CD4-positive, alpha-beta T cell treated with Interleukin-6 for 4 hours (primary cell): ENCODE results near the gene ALG8.
A peak's percentile ranks its signal among the peaks of the same experiment; 100 is the strongest.
"Not testable (repeated sequence)": the region's sequence is repeated elsewhere in the genome, so short reads cannot be mapped to it uniquely, and the experiment has no call there.

Source experiments
- DNase-seq: peaks from one replicate; pipeline ENCODE4 v3.0.0-alpha.2; 2020; ENCODE audit warnings: mixed read lengths

Gene ALG8

GRCh38 chr11:78139422-78140391 is at the start of gene ALG8:
Gene ALG8, minus strand, starts transcription at chr11:78139626. Its CDS starts 38 bp downstream, at chr11:78139588.
- peak; percentile 97 for DNase-seq

GRCh38 chr11:78188286-78189173 is 49.1 kb upstream of the ALG8 start, which contains the start of the genes KCTD21 and USP35:
Gene KCTD21, minus strand, starts transcription at chr11:78188626. Its CDS starts 14,072 bp downstream, at chr11:78174554.
Gene USP35, plus strand, starts transcription at chr11:78188919. Its CDS starts 7,327 bp downstream, at chr11:78196246.
- peak; percentile 95 for DNase-seq

- DNase-seq = no peak
Measured at GRCh38 chr11:78187366-78188285, 48.2 kb upstream of the ALG8 start.

- DNase-seq = no peak
Measured at GRCh38 chr11:78181185-78181584, 41.8 kb upstream of the ALG8 start.

GRCh38 chr11:78180751-78181150 is 41.3 kb upstream of the ALG8 start:
- DNase-seq = no peak

GRCh38 chr11:78179459-78180071 is 40.1 kb upstream of the ALG8 start:
- no peak for DNase-seq

- no peak for DNase-seq
Measured at GRCh38 chr11:78177216-78177615, 37.8 kb upstream of the ALG8 start.

- no peak for DNase-seq
Measured at GRCh38 chr11:78176605-78177141, 37.2 kb upstream of the ALG8 start.

GRCh38 chr11:78175862-78176261 is 36.4 kb upstream of the ALG8 start:
- not testable (repeated sequence) for DNase-seq

- DNase-seq = no peak
Measured at GRCh38 chr11:78171951-78172350, 32.5 kb upstream of the ALG8 start.

GRCh38 chr11:78170874-78171549 is 31.6 kb upstream of the ALG8 start:
- no peak for DNase-seq

GRCh38 chr11:78170413-78170812 is 31.0 kb upstream of the ALG8 start:
- no peak for DNase-seq

- DNase-seq = no peak
Measured at GRCh38 chr11:78168539-78169477, 29.4 kb upstream of the ALG8 start.

- no peak for DNase-seq
Measured at GRCh38 chr11:78166855-78167469, 27.5 kb upstream of the ALG8 start.

- DNase-seq = no peak
Measured at GRCh38 chr11:78164471-78164870, 25.0 kb upstream of the ALG8 start.

GRCh38 chr11:78163828-78164227 is 24.4 kb upstream of the ALG8 start:
- no peak for DNase-seq

- no peak for DNase-seq
Measured at GRCh38 chr11:78161962-78162371, 22.5 kb upstream of the ALG8 start.

GRCh38 chr11:78161346-78161745 is 21.9 kb upstream of the ALG8 start:
- no peak for DNase-seq

GRCh38 chr11:78160557-78160956 is 21.1 kb upstream of the ALG8 start:
- DNase-seq = no peak
